ENCODE data around the gene CD226.
"Not testable (repeated sequence)": the region's sequence is repeated elsewhere in the genome, so short reads cannot be mapped to it uniquely, and the experiment has no call there.

The CD226 gene

DNA sequence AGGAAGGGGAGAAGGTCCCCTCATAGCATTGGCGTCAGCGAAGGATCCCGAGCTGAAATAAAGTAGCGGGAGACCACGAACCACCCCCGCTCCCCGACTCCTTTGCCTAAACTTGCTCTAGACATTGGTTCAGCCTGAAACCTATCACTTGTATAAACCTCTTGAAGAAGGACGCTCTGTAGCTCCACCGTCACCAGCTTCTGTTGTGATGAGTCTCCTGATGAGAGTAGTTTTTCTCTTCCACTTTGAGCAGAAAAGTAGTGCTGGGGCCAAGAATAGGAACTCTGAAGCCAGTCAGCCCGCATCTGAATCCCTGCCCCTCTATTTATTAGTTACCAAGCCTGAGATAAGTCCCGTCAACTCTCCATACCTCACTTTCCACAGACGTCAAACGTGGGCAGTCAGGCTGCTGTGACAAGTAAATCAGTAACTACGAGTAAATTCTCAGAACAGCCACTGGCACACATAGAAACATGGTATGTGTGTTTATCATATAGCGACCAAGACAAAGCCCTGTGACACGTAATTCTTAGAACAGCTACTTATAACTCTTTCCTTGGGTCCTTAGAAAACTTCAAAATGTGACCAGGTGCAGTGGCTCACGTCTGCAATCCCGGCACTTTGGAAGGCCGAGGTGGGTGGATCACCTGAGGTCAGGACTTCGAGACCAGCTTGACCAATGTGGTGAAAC is 61.7 kb downstream of the CD226 start:
- Histone ChIP-seq H3K9me3 (ENCODE audit: control insufficient read depth in 2 of 2, low read length in 2 of 2) (no peaks in the 10 kb centered on the region), H3K27ac (ENCODE audit: low read length) (no peak overlapping the region)

DNA sequence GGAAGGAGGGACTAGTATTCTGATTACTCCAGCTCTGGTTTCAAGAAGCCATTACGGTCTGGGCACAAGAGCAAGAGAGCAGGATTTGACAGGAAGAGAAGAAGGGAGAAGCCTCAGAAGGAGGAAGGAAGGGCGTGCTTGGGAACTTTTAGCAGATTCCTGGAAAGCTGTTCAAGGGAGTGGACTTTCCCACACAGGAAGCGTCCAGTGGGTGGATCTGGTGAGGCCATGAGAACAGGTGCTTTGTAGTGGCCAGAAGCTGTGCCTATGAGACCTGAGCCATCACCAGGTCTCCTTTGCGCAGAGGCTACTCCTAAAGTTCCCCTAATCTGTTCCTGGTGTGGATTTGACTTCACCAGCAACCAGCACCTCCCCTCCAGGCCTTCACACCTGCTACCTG is 62.3 kb downstream of the CD226 start:
- no peaks in the 10 kb centered on the region for H3K4me1 ChIP-seq (ENCODE audit: control insufficient read depth, insufficient read depth, low read length)
- no peak overlapping the region for H3K27ac ChIP-seq (ENCODE audit: low read length)
- no peaks in the 10 kb centered on the region for H3K27me3 ChIP-seq (ENCODE audit: control insufficient read depth in 1 of 2, insufficient read depth in 2 of 2, low read length in 2 of 2)
- H3K9ac ChIP-seq (ENCODE audit: low read length in 2 of 2), result no peak overlapping the region
- H3K36me3 ChIP-seq (ENCODE audit: control insufficient read depth in 2 of 2, insufficient read depth in 2 of 2, low read length in 2 of 2), result no peaks in the 10 kb centered on the region
- no peaks in the 10 kb centered on the region for H3K9me3 ChIP-seq (ENCODE audit: control insufficient read depth in 2 of 2, low read length in 2 of 2)
- H3K4me3 ChIP-seq (ENCODE audit: low read length in 2 of 2), result no peak overlapping the region

More for the DNA sequence above, 61.7 kb downstream of the CD226 start:
- H3K4me1 ChIP-seq (ENCODE audit: control insufficient read depth, insufficient read depth, low read length), result no peaks in the 10 kb centered on the region
- H3K27me3 ChIP-seq (ENCODE audit: control insufficient read depth in 1 of 2, insufficient read depth in 2 of 2, low read length in 2 of 2), result no peaks in the 10 kb centered on the region
- no peak overlapping the region for H3K9ac ChIP-seq (ENCODE audit: low read length in 2 of 2)
- no peaks in the 10 kb centered on the region for H3K36me3 ChIP-seq (ENCODE audit: control insufficient read depth in 2 of 2, insufficient read depth in 2 of 2, low read length in 2 of 2)
- H3K4me3 ChIP-seq (ENCODE audit: low read length in 2 of 2), result no peak overlapping the region

DNA sequence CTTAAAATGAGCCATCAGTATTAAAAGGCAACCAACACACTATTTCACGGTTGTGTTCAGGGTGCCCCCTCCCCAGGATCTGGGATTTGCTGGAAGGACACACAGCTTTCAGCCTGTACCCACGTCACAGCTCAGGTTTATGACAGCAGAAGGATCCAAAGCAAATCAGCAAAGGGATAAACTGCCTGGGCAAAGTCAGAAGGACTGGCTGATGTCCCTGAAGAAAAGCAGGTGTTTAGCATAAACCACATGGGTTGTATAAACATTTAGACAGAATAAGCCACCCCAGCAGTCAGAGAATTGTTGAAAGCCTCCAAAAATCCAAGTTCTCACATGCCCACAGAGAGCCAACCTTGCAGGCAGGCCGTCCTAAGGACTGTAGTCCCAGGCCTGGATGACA is 63.9 kb downstream of the CD226 start:
- Histone ChIP-seq H3K36me3 (ENCODE audit: control insufficient read depth in 2 of 2, insufficient read depth in 2 of 2, low read length in 2 of 2) (no peaks in the 10 kb centered on the region), H3K9ac (ENCODE audit: low read length in 2 of 2) (no peak overlapping the region), H3K9me3 (ENCODE audit: control insufficient read depth in 2 of 2, low read length in 2 of 2) (no peaks in the 10 kb centered on the region), H3K4me3 (ENCODE audit: low read length in 2 of 2) (no peak overlapping the region), H3K27ac (ENCODE audit: low read length) (no peak overlapping the region), H3K27me3 (ENCODE audit: control insufficient read depth in 1 of 2, insufficient read depth in 2 of 2, low read length in 2 of 2) (no peaks in the 10 kb centered on the region), H3K4me1 (ENCODE audit: control insufficient read depth, insufficient read depth, low read length) (no peaks in the 10 kb centered on the region)

GRCh38 chr18:69882965-69883668 is 64.6 kb downstream of the CD226 start:
- Histone ChIP-seq H3K27ac (ENCODE audit: low read length) (no peak overlapping the region), H3K27me3 (ENCODE audit: control insufficient read depth in 1 of 2, insufficient read depth in 2 of 2, low read length in 2 of 2) (no peaks in the 10 kb centered on the region), H3K9me3 (ENCODE audit: control insufficient read depth in 2 of 2, low read length in 2 of 2) (no peaks in the 10 kb centered on the region), H3K4me3 (ENCODE audit: low read length in 2 of 2) (no peak overlapping the region), H3K36me3 (ENCODE audit: control insufficient read depth in 2 of 2, insufficient read depth in 2 of 2, low read length in 2 of 2) (no peaks in the 10 kb centered on the region), H3K4me1 (ENCODE audit: control insufficient read depth, insufficient read depth, low read length) (no peaks in the 10 kb centered on the region), H3K9ac (ENCODE audit: low read length in 2 of 2) (no peak overlapping the region)

DNA sequence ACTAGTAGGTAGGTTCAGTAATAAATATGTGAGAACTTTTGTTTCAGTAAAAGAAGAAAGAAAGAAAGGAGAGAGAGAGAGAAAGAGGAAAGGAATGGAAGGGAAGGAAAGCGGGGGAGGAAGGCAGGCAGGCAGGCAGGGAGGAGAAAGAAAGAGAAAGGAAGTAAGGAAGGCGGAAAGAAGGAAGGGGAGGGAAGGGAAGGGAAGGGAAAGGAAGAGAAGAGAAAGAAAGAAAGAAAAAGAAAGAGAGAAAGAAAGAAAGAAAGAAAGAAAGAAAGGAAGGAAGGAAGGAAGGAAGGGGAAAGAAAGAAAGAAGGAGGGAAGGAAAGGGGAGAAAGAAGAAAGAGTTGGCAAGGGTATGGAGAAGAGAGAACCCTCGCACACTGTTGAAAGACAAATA is 67.6 kb downstream of the CD226 start:
- Histone ChIP-seq H3K27ac (ENCODE audit: low read length) (no peak overlapping the region), H3K4me3 (ENCODE audit: low read length in 2 of 2) (no peak overlapping the region), H3K9me3 (ENCODE audit: control insufficient read depth in 2 of 2, low read length in 2 of 2) (no peaks in the 10 kb centered on the region), H3K9ac (ENCODE audit: low read length in 2 of 2) (no peak overlapping the region), H3K36me3 (ENCODE audit: control insufficient read depth in 2 of 2, insufficient read depth in 2 of 2, low read length in 2 of 2) (no peaks in the 10 kb centered on the region), H3K4me1 (ENCODE audit: control insufficient read depth, insufficient read depth, low read length) (no peaks in the 10 kb centered on the region), H3K27me3 (ENCODE audit: control insufficient read depth in 1 of 2, insufficient read depth in 2 of 2, low read length in 2 of 2) (no peaks in the 10 kb centered on the region)

GRCh38 chr18:69879051-69879450 is 68.6 kb downstream of the CD226 start:
- H3K9me3 ChIP-seq (ENCODE audit: control insufficient read depth in 2 of 2, low read length in 2 of 2); H3K27me3 ChIP-seq (ENCODE audit: control insufficient read depth in 1 of 2, insufficient read depth in 2 of 2, low read length in 2 of 2); H3K36me3 ChIP-seq (ENCODE audit: control insufficient read depth in 2 of 2, insufficient read depth in 2 of 2, low read length in 2 of 2); H3K4me3 ChIP-seq (ENCODE audit: low read length in 2 of 2); H3K9ac ChIP-seq (ENCODE audit: low read length in 2 of 2); H3K4me1 ChIP-seq (ENCODE audit: control insufficient read depth, insufficient read depth, low read length); H3K27ac ChIP-seq (ENCODE audit: low read length): not testable (repeated sequence)

- no peaks in the 10 kb centered on the region for H3K27me3 ChIP-seq (ENCODE audit: control insufficient read depth in 1 of 2, insufficient read depth in 2 of 2, low read length in 2 of 2)
- H3K36me3 ChIP-seq (ENCODE audit: control insufficient read depth in 2 of 2, insufficient read depth in 2 of 2, low read length in 2 of 2), result no peaks in the 10 kb centered on the region
- no peak overlapping the region for H3K9ac ChIP-seq (ENCODE audit: low read length in 2 of 2)
- H3K9me3 ChIP-seq (ENCODE audit: control insufficient read depth in 2 of 2, low read length in 2 of 2), result no peaks in the 10 kb centered on the region
- no peak overlapping the region for H3K27ac ChIP-seq (ENCODE audit: low read length)
- no peak overlapping the region for H3K4me3 ChIP-seq (ENCODE audit: low read length in 2 of 2)
- no peaks in the 10 kb centered on the region for H3K4me1 ChIP-seq (ENCODE audit: control insufficient read depth, insufficient read depth, low read length)
These were observed 69.3 kb downstream of the CD226 start for GRCh38 chr18:69878213-69878933.

- Histone ChIP-seq H3K9ac (ENCODE audit: low read length in 2 of 2) (no peak overlapping the region), H3K9me3 (ENCODE audit: control insufficient read depth in 2 of 2, low read length in 2 of 2) (no peaks in the 10 kb centered on the region), H3K4me3 (ENCODE audit: low read length in 2 of 2) (no peak overlapping the region), H3K27me3 (ENCODE audit: control insufficient read depth in 1 of 2, insufficient read depth in 2 of 2, low read length in 2 of 2) (no peaks in the 10 kb centered on the region), H3K27ac (ENCODE audit: low read length) (no peak overlapping the region), H3K36me3 (ENCODE audit: control insufficient read depth in 2 of 2, insufficient read depth in 2 of 2, low read length in 2 of 2) (no peaks in the 10 kb centered on the region), H3K4me1 (ENCODE audit: control insufficient read depth, insufficient read depth, low read length) (no peaks in the 10 kb centered on the region)
These were observed 71.2 kb downstream of the CD226 start for GRCh38 chr18:69876490-69876889.

DNA sequence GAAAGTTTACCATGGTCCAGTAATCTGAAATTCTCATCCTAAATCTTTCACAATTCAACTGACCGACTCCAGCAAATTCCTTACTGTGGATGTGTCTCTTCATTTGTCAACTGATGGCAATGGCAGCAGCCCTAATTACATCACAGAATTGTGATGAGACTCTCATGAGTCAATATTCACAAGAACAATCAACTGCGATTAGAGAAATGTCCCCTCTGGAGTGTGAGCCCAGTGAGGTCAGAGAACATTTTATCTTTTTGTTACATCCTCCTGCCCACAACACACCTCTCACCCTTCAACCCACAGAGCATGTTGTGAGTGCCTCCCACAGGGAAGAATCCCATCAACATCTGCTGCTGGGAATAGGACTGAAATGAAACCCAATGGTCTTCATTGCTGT is 73.6 kb downstream of the CD226 start:
- Histone ChIP-seq H3K4me3 (ENCODE audit: low read length in 2 of 2) (no peak overlapping the region), H3K36me3 (ENCODE audit: control insufficient read depth in 2 of 2, insufficient read depth in 2 of 2, low read length in 2 of 2) (no peaks in the 10 kb centered on the region), H3K4me1 (ENCODE audit: control insufficient read depth, insufficient read depth, low read length) (no peaks in the 10 kb centered on the region), H3K9ac (ENCODE audit: low read length in 2 of 2) (no peak overlapping the region), H3K27me3 (ENCODE audit: control insufficient read depth in 1 of 2, insufficient read depth in 2 of 2, low read length in 2 of 2) (no peaks in the 10 kb centered on the region), H3K9me3 (ENCODE audit: control insufficient read depth in 2 of 2, low read length in 2 of 2) (no peaks in the 10 kb centered on the region), H3K27ac (ENCODE audit: low read length) (no peak overlapping the region)

- H3K9me3 ChIP-seq (ENCODE audit: control insufficient read depth in 2 of 2, low read length in 2 of 2), result no peaks in the 10 kb centered on the region
- no peak overlapping the region for H3K4me3 ChIP-seq (ENCODE audit: low read length in 2 of 2)
- no peaks in the 10 kb centered on the region for H3K36me3 ChIP-seq (ENCODE audit: control insufficient read depth in 2 of 2, insufficient read depth in 2 of 2, low read length in 2 of 2)
- H3K9ac ChIP-seq (ENCODE audit: low read length in 2 of 2), result no peak overlapping the region
- H3K4me1 ChIP-seq (ENCODE audit: control insufficient read depth, insufficient read depth, low read length), result no peaks in the 10 kb centered on the region
- no peaks in the 10 kb centered on the region for H3K27me3 ChIP-seq (ENCODE audit: control insufficient read depth in 1 of 2, insufficient read depth in 2 of 2, low read length in 2 of 2)
- no peak overlapping the region for H3K27ac ChIP-seq (ENCODE audit: low read length)
These were observed 75.0 kb downstream of the CD226 start for GRCh38 chr18:69872661-69873060.

GRCh38 chr18:69871363-69871762 is 76.3 kb downstream of the CD226 start:
- no peak overlapping the region for H3K27ac ChIP-seq (ENCODE audit: low read length)
- H3K36me3 ChIP-seq (ENCODE audit: control insufficient read depth in 2 of 2, insufficient read depth in 2 of 2, low read length in 2 of 2), result no peaks in the 10 kb centered on the region
- H3K9me3 ChIP-seq (ENCODE audit: control insufficient read depth in 2 of 2, low read length in 2 of 2), result no peaks in the 10 kb centered on the region
- no peaks in the 10 kb centered on the region for H3K4me1 ChIP-seq (ENCODE audit: control insufficient read depth, insufficient read depth, low read length)
- H3K9ac ChIP-seq (ENCODE audit: low read length in 2 of 2), result no peak overlapping the region
- no peak overlapping the region for H3K4me3 ChIP-seq (ENCODE audit: low read length in 2 of 2)
- no peaks in the 10 kb centered on the region for H3K27me3 ChIP-seq (ENCODE audit: control insufficient read depth in 1 of 2, insufficient read depth in 2 of 2, low read length in 2 of 2)

All from stomach smooth muscle (tissue), 2 donors.